Neutrophil (primary cell): ENCODE results near the gene PRR16.
"Not testable (repeated sequence)": the region's sequence is repeated elsewhere in the genome, so short reads cannot be mapped to it uniquely, and the experiment has no call there.

Experiments
- H3K27ac ChIP-seq: fragments of 200-600 bp; sonication (generic); 2 replicates; pipeline ENCODE4 v1.5.1; 2016; ENCODE audit warnings: mild to moderate bottlenecking, moderate library complexity
- H3K27me3 ChIP-seq: fragments of 200-600 bp; sonication (generic); 2 replicates; pipeline ENCODE4 v1.6.0; 2016; ENCODE audit warnings: mild to moderate bottlenecking
- H3K36me3 ChIP-seq: fragments of 200-600 bp; sonication (generic); 2 replicates; pipeline ENCODE4 v1.5.1; 2017
- H3K4me1 ChIP-seq, 2 experiments: fragments of 200-600 bp in 1 of 2; sonication (generic) in 1 of 2; 1 replicate in 1 of 2; 2 replicates in 1 of 2; pipeline versions ENCODE4 v1.5.1 to v1.6.1; 2013 to 2016; ENCODE audit warnings: low read depth in 1 of 2, low read length in 1 of 2, mild to moderate bottlenecking in 1 of 2, moderate library complexity in 1 of 2; ENCODE audit not compliant: control insufficient read depth in 1 of 2, insufficient read depth in 1 of 2
- H3K4me3 ChIP-seq, 2 experiments: fragments of 200-600 bp in 1 of 2; sonication (generic) in 1 of 2; 1 replicate in 1 of 2; 2 replicates in 1 of 2; pipeline ENCODE4 v1.5.1; 2013 to 2016; ENCODE audit warnings: low read depth in 1 of 2, low read length in 1 of 2, mild to moderate bottlenecking in 1 of 2, moderate library complexity in 1 of 2
- H3K9me3 ChIP-seq: fragments of 200-600 bp; sonication (generic); 2 replicates; pipeline ENCODE4 v1.5.1; 2016
- TF ChIP-seq, protein P1 (sequence below): fragments of 200-600 bp; sonication (generic); IDR thresholded peaks from 2 replicates; pipeline ENCODE4 v1.5.1; 2016; ENCODE audit warnings: antibody characterized with exemption

The PRR16 gene

DNA sequence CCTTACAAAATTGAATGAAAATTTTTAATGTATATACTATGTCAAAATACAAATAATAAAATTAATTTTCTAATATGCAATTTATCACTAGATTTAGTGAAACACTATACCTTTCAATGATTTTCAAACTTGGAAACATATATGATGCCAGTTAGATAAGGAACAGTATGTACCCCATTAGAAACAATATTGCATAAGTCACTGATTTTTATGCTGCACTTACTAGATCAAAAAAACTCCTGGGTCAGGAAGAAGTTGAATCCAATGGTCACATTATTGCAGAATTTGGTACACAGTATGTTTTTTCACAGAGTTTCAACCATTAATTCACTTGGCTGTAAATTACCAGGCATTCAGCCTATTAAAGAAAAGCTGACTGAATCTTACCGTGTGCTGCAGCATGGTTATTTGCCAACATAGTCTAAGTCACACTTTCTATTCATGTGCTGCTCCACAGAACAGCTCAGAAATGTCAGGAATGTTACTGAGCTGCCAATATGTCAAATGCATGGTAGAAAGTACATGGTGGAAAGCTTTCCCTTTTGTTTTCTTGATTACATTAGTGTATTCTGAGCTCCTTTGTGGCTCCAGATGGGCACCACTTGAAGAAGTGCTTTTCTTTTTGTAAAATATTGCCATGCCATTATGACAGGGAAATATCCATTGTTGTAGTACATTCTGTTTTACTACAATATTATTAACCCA lies 9.9 kb upstream of the PRR16 start:
- Histone ChIP-seq H3K4me3 (no peak overlapping the region), H3K36me3 (no peaks in the 10 kb centered on the region), H3K4me1 (peaks cover 0 to 2% of the 10 kb centered on the region in 2 experiments), H3K9me3 (no peaks in the 10 kb centered on the region), H3K27me3 (no peaks in the 10 kb centered on the region), H3K27ac (no peak overlapping the region)
- TF ChIP-seq, protein P1, sequence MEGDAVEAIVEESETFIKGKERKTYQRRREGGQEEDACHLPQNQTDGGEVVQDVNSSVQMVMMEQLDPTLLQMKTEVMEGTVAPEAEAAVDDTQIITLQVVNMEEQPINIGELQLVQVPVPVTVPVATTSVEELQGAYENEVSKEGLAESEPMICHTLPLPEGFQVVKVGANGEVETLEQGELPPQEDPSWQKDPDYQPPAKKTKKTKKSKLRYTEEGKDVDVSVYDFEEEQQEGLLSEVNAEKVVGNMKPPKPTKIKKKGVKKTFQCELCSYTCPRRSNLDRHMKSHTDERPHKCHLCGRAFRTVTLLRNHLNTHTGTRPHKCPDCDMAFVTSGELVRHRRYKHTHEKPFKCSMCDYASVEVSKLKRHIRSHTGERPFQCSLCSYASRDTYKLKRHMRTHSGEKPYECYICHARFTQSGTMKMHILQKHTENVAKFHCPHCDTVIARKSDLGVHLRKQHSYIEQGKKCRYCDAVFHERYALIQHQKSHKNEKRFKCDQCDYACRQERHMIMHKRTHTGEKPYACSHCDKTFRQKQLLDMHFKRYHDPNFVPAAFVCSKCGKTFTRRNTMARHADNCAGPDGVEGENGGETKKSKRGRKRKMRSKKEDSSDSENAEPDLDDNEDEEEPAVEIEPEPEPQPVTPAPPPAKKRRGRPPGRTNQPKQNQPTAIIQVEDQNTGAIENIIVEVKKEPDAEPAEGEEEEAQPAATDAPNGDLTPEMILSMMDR: no peak

DNA sequence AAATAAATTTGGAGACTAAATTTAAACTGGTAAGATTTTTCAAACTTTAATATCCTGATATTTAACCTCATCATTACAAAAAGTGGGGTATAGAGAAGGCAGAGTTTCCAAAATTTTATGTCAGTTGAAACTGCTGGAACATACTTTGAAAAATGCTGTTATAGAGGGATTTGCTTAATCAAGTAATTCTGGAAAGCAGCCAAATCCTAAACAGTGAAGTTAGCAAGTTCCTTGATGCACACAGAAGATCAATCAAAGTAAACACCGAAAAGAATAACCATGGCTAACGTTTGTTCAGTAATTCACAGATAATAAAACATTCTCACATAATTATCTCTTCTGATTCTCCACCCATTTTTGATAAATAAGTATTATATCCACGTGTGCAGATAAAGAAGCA lies 8.1 kb upstream of the PRR16 start:
- H3K4me1 ChIP-seq: peaks cover 0 to 2% of the 10 kb centered on the region in 2 experiments
- no peak overlapping the region for H3K27ac ChIP-seq
- H3K4me3 ChIP-seq: no peak overlapping the region
- H3K27me3 ChIP-seq: no peaks in the 10 kb centered on the region
- no peaks in the 10 kb centered on the region for H3K36me3 ChIP-seq
- TF ChIP-seq, protein P1: no peak
- H3K9me3 ChIP-seq: no peaks in the 10 kb centered on the region

DNA sequence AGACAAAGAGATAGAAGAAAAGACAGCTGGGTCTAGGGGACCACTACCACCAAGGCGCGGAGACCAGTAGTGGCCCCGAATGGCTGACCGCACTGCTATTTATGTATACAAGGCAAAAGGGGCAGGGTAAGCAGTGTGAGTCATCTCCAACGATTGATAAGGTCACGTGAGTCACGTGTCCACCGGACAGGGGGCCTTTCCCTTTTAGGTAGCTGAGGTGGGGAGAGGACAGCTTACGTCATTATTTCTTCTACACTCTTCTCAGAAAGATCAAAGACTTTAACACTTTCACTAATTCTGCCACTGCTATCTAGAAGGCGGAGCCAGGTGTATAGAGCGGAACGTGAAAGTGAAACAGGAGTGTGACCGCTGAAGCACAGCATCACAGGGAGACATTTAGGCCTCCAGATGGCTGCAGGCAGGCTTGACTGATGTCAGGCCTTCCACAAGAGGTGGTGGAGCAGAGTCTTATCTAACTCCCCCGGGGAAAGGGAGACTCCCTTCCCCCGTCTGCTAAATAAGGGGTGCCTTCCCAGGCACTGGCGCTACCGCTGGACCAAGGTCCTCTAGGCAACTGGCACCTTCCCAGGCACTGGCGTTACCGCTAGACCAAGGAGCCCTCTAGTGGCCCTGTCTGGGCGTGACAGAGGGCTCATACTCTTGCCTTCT lies 6.1 kb upstream of the PRR16 start:
- H3K9me3 ChIP-seq: no peaks in the 10 kb centered on the region
- H3K27me3 ChIP-seq: peaks cover 13% of the 10 kb centered on the region
- H3K27ac ChIP-seq: no peak overlapping the region
- H3K36me3 ChIP-seq: no peaks in the 10 kb centered on the region
- H3K4me1 ChIP-seq: peaks cover 0 to 2% of the 10 kb centered on the region in 2 experiments
- H3K4me3 ChIP-seq: peak overlapping the region; percentile 22 to 41
- TF ChIP-seq, protein P1: peak; percentile 57

DNA sequence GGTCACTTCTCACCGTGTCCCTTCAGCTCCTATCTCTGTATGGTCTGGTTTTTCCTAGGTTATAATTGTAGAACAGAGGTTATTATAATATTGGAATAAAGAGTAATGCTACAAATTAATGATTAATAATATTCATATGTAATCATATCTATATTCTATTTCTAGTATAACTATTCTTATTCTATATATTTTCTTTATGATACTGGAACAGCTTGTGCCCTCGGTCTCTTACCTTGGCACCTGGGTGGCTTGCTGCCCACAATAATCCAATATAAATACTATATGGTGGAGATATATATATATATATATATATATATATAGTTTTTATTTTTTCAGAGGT lies 5.6 kb upstream of the PRR16 start:
- not testable (repeated sequence) for H3K4me3 ChIP-seq

DNA sequence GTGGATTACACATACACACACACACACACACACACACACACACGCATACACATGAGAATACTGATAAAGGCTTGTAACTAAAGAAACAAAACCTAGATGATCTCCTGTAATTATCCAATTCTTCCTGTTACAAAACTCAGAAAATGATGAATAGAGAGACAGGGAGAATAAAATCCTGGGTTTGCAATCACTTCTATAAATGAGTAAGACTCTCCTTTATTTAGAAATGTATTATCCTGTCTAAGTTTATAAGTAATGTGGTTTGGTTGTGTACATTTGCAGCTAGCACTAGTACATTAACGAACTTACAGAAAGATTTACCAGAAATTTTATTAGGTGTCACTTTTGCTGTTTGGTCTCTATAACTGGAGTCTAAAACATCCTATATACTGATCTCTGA lies 2.8 kb upstream of the PRR16 start:
- TF ChIP-seq, protein P1: no peak
- peaks cover 10 to 24% of the 10 kb centered on the region in 2 experiments for H3K4me1 ChIP-seq
- H3K27me3 ChIP-seq: peaks cover 46% of the 10 kb centered on the region
- H3K27ac ChIP-seq: no peak overlapping the region
- H3K36me3 ChIP-seq: no peaks in the 10 kb centered on the region
- no peak overlapping the region for H3K4me3 ChIP-seq
- no peaks in the 10 kb centered on the region for H3K9me3 ChIP-seq

More for the DNA sequence above, 5.6 kb upstream of the PRR16 start:
- not testable (repeated sequence) for H3K4me1 ChIP-seq, H3K9me3 ChIP-seq, H3K27ac ChIP-seq, H3K36me3 ChIP-seq
- peaks cover 18% of the 10 kb centered on the region for H3K27me3 ChIP-seq

DNA sequence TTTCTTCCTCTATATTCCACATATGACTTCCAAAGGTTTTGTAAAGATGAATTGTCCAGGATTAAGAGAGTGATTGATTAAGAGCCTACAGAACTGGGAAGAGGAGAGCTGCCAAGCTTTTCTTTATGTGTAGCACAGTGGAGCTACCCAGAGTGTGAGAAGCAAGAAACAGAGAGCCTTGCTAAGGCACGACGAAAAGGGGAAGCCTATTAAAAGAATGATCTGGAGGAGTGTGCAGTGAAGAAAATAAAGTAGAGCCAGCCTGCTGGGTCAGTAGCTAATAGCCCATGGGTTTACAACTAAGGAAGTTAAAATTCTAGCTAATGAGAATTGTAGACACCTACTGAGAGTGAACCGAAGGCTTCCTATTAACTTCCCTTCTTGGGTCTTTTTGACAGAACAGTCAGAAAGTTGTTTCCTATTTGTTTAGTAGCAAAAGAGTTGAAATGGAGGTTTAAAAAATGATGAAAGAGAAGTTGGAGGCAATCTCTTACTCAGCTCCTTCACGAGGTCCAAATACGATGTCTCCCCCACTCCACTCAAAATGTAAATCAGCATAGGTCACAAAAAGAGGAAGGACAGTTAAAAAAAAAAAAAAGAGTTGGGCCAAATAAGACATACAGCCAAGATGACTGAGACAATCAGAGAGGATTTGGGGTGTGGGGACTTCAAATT lies 957 bp upstream of the PRR16 start:
- Histone ChIP-seq H3K36me3 (no peaks in the 10 kb centered on the region), H3K9me3 (no peaks in the 10 kb centered on the region), H3K4me3 (no peak overlapping the region), H3K27ac (no peak overlapping the region), H3K4me1 (peaks cover 8 to 24% of the 10 kb centered on the region in 2 experiments), H3K27me3 (peaks cover 65% of the 10 kb centered on the region)
- TF ChIP-seq, protein P1: no peak
